ENCODE results near the gene NRK. TPM values are rescaled to one million over a fixed set of nuclear protein-coding genes. Genes with fewer than 3 reads are reported as not detected.
"Not testable (repeated sequence)": the region's sequence is repeated elsewhere in the genome, so short reads cannot be mapped to it uniquely, and the experiment has no call there.

NRK gene
- total RNA-seq, 2 experiments from 2014 or later: not detected

- Mint-ChIP-seq H3K4me3 (no peak overlapping the region), H3K27ac (no peak overlapping the region), H3K9me3 (no peaks in the 10 kb centered on the region), H3K36me3 (no peaks in the 10 kb centered on the region), H3K27me3 (no peaks in the 10 kb centered on the region), H3K4me1 (no peaks in the 10 kb centered on the region)
- POLR2A ChIA-PET: no interaction called here
- no peak for ATAC-seq (ENCODE audit: low read depth)
- DNase-seq: no peak
Measured at GRCh38 chrX:105945266-105945665, 122.9 kb downstream of the NRK start.

- no peaks in the 10 kb centered on the region for H3K27me3 Mint-ChIP-seq
- POLR2A ChIA-PET: no interaction called here
- no peaks in the 10 kb centered on the region for H3K4me1 Mint-ChIP-seq
- no peak overlapping the region for H3K27ac Mint-ChIP-seq
- ATAC-seq (ENCODE audit: low read depth) (no peak), DNase-seq (no peak)
- H3K4me3 Mint-ChIP-seq: no peak overlapping the region
- no peaks in the 10 kb centered on the region for H3K9me3 Mint-ChIP-seq
- no peaks in the 10 kb centered on the region for H3K36me3 Mint-ChIP-seq
Measured at GRCh38 chrX:105969487-105969886, 147.1 kb downstream of the NRK start.

- Mint-ChIP-seq H3K27me3 (no peaks in the 10 kb centered on the region), H3K36me3 (no peaks in the 10 kb centered on the region), H3K4me1 (no peaks in the 10 kb centered on the region), H3K9me3 (no peaks in the 10 kb centered on the region), H3K4me3 (no peak overlapping the region), H3K27ac (no peak overlapping the region)
- DNase-seq (no peak), ATAC-seq (ENCODE audit: low read depth) (no peak)
- POLR2A ChIA-PET: no interaction called here
Measured at GRCh38 chrX:105972690-105973386, 150.5 kb downstream of the NRK start.

- Mint-ChIP-seq H3K27ac (no peak overlapping the region), H3K4me3 (no peak overlapping the region), H3K9me3 (no peaks in the 10 kb centered on the region), H3K36me3 (no peaks in the 10 kb centered on the region), H3K27me3 (no peaks in the 10 kb centered on the region), H3K4me1 (no peaks in the 10 kb centered on the region)
- no peak for ATAC-seq (ENCODE audit: low read depth)
- DNase-seq: no peak
- POLR2A ChIA-PET: no interaction called here
Measured at GRCh38 chrX:105973387-105973739, 151.0 kb downstream of the NRK start.

- no peak for DNase-seq
- no peaks in the 10 kb centered on the region for H3K4me1 Mint-ChIP-seq
- H3K27ac Mint-ChIP-seq: no peak overlapping the region
- H3K36me3 Mint-ChIP-seq: no peaks in the 10 kb centered on the region
- no peaks in the 10 kb centered on the region for H3K27me3 Mint-ChIP-seq
- ATAC-seq (ENCODE audit: low read depth): no peak
- no peak overlapping the region for H3K4me3 Mint-ChIP-seq
- H3K9me3 Mint-ChIP-seq: no peaks in the 10 kb centered on the region
- POLR2A ChIA-PET: no interaction called here
Measured at GRCh38 chrX:105975382-105975781, 153.0 kb downstream of the NRK start.

GRCh38 chrX:105981772-105982485 is 159.6 kb downstream of the NRK start:
- no peaks in the 10 kb centered on the region for H3K36me3 Mint-ChIP-seq
- H3K27ac Mint-ChIP-seq: no peak overlapping the region
- H3K27me3 Mint-ChIP-seq: no peaks in the 10 kb centered on the region
- no peaks in the 10 kb centered on the region for H3K9me3 Mint-ChIP-seq
- H3K4me3 Mint-ChIP-seq: no peak overlapping the region
- H3K4me1 Mint-ChIP-seq: no peaks in the 10 kb centered on the region
- DNase-seq (no peak), ATAC-seq (ENCODE audit: low read depth) (no peak)
- POLR2A ChIA-PET: no interaction called here

- H3K27me3 Mint-ChIP-seq; H3K4me1 Mint-ChIP-seq; H3K4me3 Mint-ChIP-seq; H3K9me3 Mint-ChIP-seq; DNase-seq; H3K36me3 Mint-ChIP-seq; H3K27ac Mint-ChIP-seq; POLR2A ChIA-PET; ATAC-seq (ENCODE audit: low read depth): not testable (repeated sequence)
Measured at GRCh38 chrX:105988487-105988886, 166.1 kb downstream of the NRK start.

GRCh38 chrX:105999294-105999693 is 177.0 kb downstream of the NRK start:
- no peak overlapping the region for H3K27ac Mint-ChIP-seq
- POLR2A ChIA-PET: no interaction called here
- DNase-seq (no peak), ATAC-seq (ENCODE audit: low read depth) (no peak)
- H3K4me3 Mint-ChIP-seq: no peak overlapping the region
- no peaks in the 10 kb centered on the region for H3K27me3 Mint-ChIP-seq
- H3K4me1 Mint-ChIP-seq: no peaks in the 10 kb centered on the region
- H3K9me3 Mint-ChIP-seq: no peaks in the 10 kb centered on the region
- no peaks in the 10 kb centered on the region for H3K36me3 Mint-ChIP-seq

GRCh38 chrX:106000203-106000602 is 177.9 kb downstream of the NRK start:
- Mint-ChIP-seq H3K4me1 (no peaks in the 10 kb centered on the region), H3K36me3 (no peaks in the 10 kb centered on the region), H3K4me3 (no peak overlapping the region), H3K27ac (no peak overlapping the region), H3K27me3 (no peaks in the 10 kb centered on the region), H3K9me3 (no peaks in the 10 kb centered on the region)
- POLR2A ChIA-PET: no interaction called here
- ATAC-seq (ENCODE audit: low read depth) (no peak), DNase-seq (no peak)

- H3K36me3 Mint-ChIP-seq; ATAC-seq (ENCODE audit: low read depth); H3K27ac Mint-ChIP-seq; H3K27me3 Mint-ChIP-seq; POLR2A ChIA-PET; DNase-seq; H3K9me3 Mint-ChIP-seq; H3K4me3 Mint-ChIP-seq; H3K4me1 Mint-ChIP-seq: not testable (repeated sequence)
Measured at GRCh38 chrX:106000609-106001008, 178.3 kb downstream of the NRK start.

- no peaks in the 10 kb centered on the region for H3K27me3 Mint-ChIP-seq
- DNase-seq: no peak
- no peaks in the 10 kb centered on the region for H3K36me3 Mint-ChIP-seq
Measured at GRCh38 chrX:106005684-106006083, 183.3 kb downstream of the NRK start.

GRCh38 chrX:106007815-106008214 is 185.5 kb downstream of the NRK start:
- Mint-ChIP-seq H3K4me1 (no peaks in the 10 kb centered on the region), H3K27ac (no peak overlapping the region), H3K36me3 (no peaks in the 10 kb centered on the region)

More at GRCh38 chrX:106005684-106006083, 183.3 kb downstream of the NRK start:
- POLR2A ChIA-PET: interaction anchor here (0.6 kb wide), 1 partner anchor 340 kb away, joined by 3 read pairs; no protein-coding TSS in a partner anchor
- no peaks in the 10 kb centered on the region for H3K9me3 Mint-ChIP-seq
- no peak for ATAC-seq (ENCODE audit: low read depth)
- no peaks in the 10 kb centered on the region for H3K4me1 Mint-ChIP-seq
- no peak overlapping the region for H3K4me3 Mint-ChIP-seq
- no peak overlapping the region for H3K27ac Mint-ChIP-seq

More at GRCh38 chrX:106007815-106008214, 185.5 kb downstream of the NRK start:
- POLR2A ChIA-PET: no interaction called here
- no peaks in the 10 kb centered on the region for H3K9me3 Mint-ChIP-seq
- no peak overlapping the region for H3K4me3 Mint-ChIP-seq
- H3K27me3 Mint-ChIP-seq: no peaks in the 10 kb centered on the region
- DNase-seq: no peak
- ATAC-seq (ENCODE audit: low read depth): no peak

All from activated naive CD8-positive, alpha-beta T cell treated with anti-CD3 and anti-CD28 coated beads, Interleukin-2, amount 10 ng/mL, durations not matched to agents 7 days and 5 days (primary cell).